Fibroblast of peridontal ligament (primary cell): ENCODE data around the gene LDB3.
A peak's percentile ranks its signal among the peaks of the same experiment; 100 is the strongest.

Source experiments
- DNase-seq: peaks from one replicate; pipeline ENCODE4 v3.0.0-alpha.2; 2010; ENCODE audit errors: extremely low read depth

Gene LDB3

GRCh38 chr10:86706401-86706841 is 38.1 kb downstream of the LDB3 start:
- DNase-seq, result no peak

DNA sequence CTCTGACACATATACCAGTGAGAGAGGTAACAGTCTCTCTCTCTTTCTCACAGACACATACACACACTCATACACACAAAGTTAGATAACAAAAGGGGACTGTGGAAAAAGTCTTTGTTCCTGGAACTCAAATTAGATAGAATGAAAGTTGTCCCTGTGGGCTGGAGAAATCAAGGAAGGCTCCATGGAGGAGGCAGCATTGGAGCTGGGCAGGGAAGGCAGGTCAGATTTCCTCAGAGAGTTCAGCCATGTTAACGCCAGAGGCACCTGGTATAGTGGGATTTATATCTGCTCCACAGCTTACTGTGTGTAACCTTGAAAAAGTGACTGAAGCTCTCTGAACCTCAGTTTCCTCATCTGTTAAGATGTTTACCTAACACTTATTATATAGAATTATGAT is 38.7 kb downstream of the LDB3 start:
- no peak for DNase-seq

DNA sequence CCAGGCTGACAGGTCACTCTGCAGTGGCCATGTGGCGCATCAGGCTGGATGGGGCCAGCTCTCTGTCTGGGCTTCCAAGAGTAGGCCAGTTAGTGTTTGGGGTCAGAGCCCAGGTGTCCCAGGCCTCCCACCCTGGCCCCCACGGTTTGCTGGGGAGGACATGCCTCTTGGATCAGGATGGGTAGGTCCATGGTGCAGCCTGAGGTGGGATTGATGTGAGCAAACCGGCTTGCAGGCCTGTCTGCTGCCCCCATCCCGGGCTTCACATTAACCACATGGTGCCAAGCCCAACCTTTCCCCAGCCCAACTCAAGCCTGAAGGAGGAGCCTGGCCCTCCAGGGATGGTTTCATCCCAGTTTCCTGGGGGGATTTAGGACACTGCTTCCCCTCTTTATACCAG is 39.2 kb downstream of the LDB3 start:
- DNase-seq, result no peak

DNA sequence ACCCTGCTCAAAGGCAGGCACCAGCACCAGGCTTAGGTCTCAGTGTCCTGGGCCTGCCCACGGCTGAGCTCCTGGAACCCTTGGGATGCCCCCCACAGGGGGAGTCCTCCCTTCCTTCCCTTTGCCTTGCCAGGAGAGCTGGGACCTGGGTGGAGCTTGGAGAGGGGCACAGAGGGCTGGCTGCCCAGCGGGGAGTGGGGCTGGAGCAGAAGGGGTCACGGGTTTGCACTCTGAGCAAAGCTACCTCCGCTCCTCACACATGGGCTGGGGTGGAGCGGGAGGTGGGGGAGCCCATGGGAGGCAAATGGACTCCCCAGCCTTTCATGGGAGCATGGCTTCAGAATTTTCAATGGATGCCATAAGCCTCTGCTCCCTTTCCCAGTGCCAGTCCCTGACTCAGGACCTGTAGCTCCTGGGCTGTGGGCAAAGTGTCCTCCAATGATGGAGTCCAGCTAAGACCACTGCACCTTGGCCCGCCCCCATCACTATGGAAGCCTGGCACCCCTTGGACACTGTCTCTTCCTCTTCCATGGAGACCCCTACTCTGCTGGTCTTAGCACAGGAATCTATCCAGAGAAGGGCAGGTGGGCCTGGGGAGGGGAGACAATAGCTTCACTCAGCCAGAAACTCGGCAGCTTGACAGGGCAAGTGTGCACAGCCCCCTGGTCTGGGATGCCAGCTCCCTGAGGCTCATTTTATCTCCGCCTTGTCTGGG is 39.9 kb downstream of the LDB3 start:
- DNase-seq, result no peak

DNA sequence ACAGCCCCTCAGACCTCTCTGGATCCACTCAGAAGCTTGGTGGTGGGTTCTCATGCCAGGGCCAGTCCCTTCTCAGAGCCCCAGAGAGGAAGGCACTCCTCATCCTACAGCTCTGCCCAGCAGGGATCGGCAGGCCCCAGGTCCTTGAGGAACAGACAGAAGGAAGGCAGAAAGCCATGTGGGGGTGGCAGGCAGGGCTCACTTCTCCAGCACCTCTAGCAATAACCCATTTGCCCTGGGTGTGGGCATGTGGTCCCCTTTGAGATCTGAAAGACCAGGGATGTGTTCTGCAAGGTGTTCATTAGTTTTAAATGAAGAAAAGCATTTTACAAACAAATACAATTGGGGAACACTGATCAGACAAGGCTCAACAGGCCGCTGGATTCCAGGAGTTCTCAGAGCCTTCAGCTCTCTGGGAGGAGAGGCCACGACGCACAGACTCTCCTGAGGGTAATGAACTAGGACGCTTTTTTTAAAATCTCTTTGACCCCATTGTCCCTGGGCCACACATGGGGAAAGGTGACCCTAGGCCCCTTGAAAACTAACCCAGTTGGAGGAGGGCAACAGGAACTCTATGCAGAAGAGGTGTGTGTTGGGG is 40.6 kb downstream of the LDB3 start:
- no peak for DNase-seq

- no peak for DNase-seq
These were observed 41.3 kb downstream of the LDB3 start for GRCh38 chr10:86709396-86710185.

GRCh38 chr10:86710987-86711512 is 42.7 kb downstream of the LDB3 start:
- DNase-seq, result peak; percentile 85

DNA sequence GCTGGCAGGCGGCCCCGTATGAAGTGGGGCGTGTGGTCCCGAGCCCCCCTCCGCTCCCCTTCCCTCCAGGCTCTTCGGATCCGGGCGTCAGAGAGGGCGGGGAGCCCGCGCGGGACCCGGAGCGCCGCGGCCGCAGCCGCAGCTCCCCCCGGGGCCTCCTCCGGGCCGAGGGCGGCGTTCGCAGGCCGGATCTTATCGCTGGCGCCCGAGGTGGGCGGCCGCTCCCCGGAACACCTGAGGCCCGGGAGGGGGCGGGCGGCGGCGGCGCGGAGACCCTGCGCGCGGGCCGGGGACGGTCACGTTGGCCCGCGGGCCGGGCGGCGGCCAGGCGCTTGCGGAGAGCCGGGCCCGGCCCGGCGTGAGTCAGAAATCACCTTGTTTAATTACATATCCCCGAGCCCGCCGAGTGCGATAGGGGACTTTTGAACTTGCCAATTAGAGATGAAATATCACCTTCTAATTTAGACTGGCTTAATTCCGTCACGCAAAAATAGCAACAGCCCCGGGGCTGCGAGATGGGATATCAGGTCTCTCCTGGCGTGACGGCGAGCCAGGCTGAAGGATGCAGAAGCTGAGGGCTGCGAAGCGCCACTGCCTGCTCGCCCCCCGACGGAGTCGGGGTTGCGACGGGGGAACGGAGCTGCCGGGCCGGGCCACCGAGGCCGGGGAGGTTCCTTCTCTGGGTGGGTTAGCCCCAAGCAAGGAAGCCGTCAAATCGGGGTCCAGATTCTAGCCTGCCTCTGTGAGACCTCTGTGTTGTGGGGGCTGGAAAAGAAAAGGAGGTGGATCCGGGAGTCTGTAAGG is 43.4 kb downstream of the LDB3 start:
- peak; percentile 37 for DNase-seq

GRCh38 chr10:86712317-86712707 is 44.0 kb downstream of the LDB3 start:
- DNase-seq, result no peak

DNA sequence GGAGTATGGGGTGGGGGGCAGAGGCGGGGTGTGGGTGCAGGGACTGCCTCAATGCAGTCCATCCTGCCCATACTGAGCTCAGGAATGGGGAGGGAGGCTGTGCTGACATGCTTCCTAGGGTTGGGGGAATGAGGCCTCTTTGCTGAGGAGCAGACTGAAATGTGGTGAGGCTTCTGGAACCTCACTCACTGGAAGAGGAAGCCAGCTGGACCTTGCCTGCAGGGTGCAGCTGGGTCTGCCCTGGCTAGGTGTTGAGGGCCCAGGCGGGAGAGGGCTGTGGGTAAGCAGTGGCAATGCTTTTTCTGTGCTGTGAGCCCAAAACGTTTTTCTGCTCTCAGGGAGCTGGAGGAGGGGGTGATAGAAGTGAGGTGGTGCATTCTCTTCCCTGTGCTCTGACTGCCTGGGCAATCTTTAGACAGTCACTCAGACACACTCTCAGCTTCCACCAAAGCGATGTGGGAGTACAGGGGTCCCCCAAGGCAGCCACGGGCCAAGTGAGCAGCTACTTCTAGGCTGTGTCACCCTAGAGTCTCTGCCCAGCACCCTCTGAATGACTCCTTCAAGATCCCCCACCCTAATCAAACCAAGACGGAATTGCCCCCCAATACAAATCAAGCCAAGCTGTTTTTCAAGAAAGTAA is 47.0 kb downstream of the LDB3 start:
- no peak for DNase-seq

- no peak for DNase-seq
These were observed 47.5 kb downstream of the LDB3 start for GRCh38 chr10:86715836-86716235.

DNA sequence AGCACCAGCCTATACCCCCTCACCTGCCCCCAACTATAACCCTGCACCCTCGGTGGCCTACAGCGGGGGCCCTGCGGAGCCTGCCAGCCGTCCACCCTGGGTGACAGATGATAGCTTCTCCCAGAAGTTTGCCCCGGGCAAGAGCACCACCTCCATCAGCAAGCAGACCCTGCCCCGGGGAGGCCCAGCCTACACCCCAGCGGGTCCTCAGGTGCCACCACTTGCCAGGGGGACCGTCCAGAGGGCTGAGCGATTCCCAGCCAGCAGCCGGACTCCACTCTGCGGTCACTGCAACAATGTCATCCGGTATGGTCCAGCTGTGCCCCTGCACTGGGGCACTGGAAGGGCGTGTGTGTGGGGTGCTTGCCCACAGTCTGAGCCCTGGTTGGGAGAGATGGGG is 48.2 kb downstream of the LDB3 start:
- no peak for DNase-seq

GRCh38 chr10:86718556-86718955 is 50.2 kb downstream of the LDB3 start:
- DNase-seq, result no peak

DNA sequence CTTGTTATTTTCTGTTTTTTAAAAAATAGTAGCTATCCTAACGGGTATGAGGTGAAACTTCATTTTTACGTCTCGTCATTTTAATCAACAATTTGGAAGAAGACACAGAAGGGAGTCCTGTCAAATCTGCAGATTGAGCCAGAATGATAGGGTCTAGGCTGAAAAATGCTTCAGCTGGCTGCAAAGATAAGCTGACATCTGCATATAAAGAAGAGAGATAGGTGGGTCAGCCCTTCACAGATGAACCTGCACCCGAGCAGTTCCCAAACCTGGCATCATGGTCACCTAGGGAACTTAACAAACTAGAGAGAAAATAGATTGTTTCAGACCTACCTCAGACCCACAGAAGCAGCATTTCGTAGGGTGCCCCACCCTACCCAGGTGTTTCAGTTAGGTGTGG is 52.9 kb downstream of the LDB3 start:
- no peak for DNase-seq

DNA sequence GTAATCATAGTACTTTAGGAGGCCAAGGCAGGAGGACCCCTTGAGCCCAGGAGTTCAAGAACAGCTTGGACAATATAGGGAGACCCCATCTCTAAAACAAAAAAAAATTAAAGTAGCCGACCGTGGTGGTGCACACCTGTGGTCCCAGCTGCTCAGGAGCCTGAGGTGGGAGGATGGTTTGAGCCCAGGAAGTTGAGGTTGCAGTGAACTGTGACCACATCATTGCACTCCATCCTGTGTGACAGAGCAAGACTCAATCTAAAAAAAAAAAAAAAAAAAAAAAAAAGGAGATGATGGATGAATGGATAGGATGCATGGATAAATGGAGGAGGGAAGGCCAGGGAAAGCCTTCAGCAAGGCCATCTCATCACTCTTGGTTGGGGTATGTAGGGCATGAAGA is 54.7 kb downstream of the LDB3 start:
- DNase-seq, result no peak

DNA sequence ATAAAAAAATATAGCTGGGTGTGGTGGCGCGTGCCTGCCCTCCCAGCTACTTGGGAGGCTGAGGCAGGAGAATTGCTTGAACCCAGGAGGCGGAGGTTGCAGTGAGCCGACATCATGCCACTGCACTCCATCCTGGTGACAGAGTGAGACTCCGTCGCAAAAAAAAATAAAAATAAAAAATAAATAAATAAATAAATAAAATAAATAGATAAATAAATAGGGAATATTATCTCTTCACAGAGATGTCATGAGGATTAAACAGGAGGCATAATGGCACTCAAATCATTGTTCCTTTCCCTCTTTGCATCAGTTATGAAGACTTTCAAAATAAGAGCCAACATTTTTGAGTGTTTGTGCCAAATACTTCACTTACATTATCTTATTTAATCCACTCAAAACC is 56.1 kb downstream of the LDB3 start:
- DNase-seq, result no peak

GRCh38 chr10:86725980-86726676 is 57.8 kb downstream of the LDB3 start:
- no peak for DNase-seq

GRCh38 chr10:86726677-86726999 is 58.3 kb downstream of the LDB3 start:
- DNase-seq, result no peak

- DNase-seq, result no peak
These were observed 59.2 kb downstream of the LDB3 start for GRCh38 chr10:86727470-86727869.

DNA sequence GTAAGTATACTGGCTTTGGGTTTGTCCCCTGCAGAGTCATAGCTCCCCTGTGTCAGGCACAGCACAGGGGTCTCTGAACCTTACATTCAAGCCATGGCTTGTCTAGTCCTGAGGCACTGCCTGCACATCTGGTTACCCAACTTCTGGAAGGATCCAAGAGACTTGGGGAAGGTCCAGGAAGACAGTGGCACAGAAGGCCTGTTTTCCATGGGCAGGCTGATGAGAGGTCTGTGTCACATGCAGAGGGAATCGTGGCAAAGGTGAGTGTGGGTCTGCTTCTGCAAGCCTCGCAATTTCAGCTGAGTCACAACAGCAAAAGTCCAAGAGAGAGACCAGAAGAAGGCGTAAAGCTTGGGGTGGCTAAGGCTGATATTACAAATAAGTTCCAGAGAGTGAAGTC is 59.7 kb downstream of the LDB3 start:
- DNase-seq, result no peak

DNA sequence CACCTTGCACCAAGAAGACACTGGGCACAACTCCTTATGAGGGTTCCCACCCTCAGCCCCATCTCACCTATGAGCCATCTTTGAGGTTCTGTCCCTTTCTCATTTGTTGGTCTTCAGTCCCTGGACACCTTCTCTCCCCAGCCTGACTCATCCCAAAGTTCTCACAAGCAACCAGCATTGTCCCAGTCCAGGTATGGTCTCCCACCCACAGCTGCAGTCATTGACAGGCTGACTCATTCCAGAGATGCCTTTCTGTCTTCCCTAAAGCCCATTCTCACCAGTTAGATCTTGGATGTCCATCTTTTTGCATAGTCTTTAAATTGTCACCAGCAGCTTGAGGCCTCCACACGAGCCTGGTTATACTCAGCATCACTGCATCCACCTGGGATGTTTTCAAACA is 61.4 kb downstream of the LDB3 start:
- no peak for DNase-seq
